ENCODE measurements around the gene TBRG4.
A peak's percentile ranks its signal among the peaks of the same experiment; 100 is the strongest.

Gene TBRG4

DNA sequence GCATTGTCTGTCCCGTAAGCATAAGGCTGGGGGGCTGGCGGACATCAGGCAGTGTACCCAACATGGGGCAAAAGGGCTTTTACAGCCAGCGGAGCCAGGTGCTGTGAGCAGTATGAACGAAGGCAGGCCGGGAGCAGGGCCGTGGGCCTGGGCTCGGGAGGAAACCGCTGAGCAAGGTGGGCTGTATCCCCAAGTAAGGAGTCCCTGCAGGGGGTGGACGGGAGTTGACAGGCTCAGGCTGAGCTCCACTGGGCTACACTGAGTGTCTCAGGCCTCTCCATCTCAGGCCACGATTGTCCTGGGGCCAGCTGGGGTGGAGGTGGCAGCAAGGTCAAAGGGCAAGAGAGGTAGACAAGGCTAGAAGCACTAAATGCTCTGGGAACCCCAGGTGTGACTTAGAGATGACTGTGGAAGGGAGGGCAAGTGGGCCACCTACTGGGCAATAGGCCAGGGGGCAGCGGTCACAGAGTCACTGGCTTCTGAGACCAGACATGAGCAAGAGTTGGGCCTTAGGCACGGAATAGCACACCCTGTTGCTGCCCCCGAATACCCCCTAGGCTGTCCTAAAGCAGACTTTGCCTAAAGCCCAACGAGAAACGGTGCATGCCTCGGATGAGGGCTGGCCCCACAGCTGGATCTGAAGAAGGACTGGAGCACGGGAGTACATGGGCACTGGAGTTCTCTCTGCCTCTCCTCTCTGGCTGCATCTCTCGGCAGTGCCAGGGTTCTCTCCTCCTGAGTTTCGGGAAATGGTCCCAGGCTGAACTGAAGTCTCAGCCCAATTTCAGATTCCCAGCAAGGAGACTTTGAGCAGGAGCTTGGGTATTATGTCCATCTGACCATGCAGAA, 35.3 kb upstream of the TBRG4 start:
- no peak overlapping the region for H3K4me2 ChIP-seq
- H3K27ac ChIP-seq = no peak overlapping the region
- H3K9ac ChIP-seq = no peak overlapping the region
- H3K9me3 ChIP-seq = no peaks in the 10 kb centered on the region
- no peak overlapping the region for H3K4me3 ChIP-seq
- no peaks in the 10 kb centered on the region for H3K36me3 ChIP-seq
- H3K4me1 ChIP-seq = no peaks in the 10 kb centered on the region
- H3K27me3 ChIP-seq = no peaks in the 10 kb centered on the region
- no peak for TF ChIP-seq Cebpa-rat (IDR thresholded peaks at IDR 0.05)
- H4K20me1 ChIP-seq = no peaks in the 10 kb centered on the region

DNA sequence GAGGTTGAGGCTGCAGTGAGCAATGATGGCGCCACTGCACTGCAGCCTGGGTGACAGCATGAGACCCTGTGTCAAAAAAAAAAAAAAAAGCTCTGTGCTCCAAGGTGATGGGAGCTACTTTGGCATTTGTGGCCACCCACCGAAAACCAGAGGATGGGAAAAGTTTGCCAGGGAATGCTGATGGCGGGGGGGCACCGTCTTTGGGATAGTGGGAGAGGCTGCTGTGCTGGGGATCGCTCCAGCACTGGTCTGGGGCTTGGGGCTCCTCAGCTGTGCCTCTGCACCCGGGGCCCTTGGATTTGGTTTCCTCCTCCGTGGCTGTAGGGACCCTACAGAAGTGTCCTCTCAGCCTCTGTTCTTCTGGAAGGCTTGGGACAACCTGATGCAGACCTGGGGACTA, 34.4 kb upstream of the TBRG4 start:
- H3K36me3 ChIP-seq = no peaks in the 10 kb centered on the region
- H3K4me1 ChIP-seq = peaks cover 4% of the 10 kb centered on the region
- no peak overlapping the region for H3K9ac ChIP-seq
- no peak for TF ChIP-seq Cebpa-rat (IDR thresholded peaks at IDR 0.05)
- H3K27ac ChIP-seq = no peak overlapping the region
- H3K9me3 ChIP-seq = no peaks in the 10 kb centered on the region; the same call in 1 of the 2 replicates
- no peak overlapping the region for H3K4me3 ChIP-seq
- no peaks in the 10 kb centered on the region for H4K20me1 ChIP-seq
- H3K27me3 ChIP-seq = no peaks in the 10 kb centered on the region
- H3K4me2 ChIP-seq = no peak overlapping the region

DNA sequence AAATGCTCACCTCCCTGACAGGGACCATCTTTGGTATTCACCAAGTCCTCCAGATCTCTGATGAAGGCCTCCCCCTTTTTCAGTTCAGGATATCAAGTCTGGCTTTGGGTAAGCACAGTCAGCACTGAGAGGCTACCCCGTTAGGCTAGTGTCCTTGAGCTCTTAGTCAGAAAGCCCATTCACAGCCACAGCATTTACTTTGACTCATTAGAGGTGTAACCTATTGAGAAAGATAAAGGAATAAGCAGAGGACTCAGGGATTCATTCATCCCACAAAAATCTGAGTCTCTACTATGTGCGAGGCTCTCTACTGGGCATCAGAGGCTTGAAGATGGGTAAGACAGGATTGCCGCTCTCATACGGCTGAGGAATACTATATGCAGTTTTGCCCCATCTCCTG, 32.1 kb upstream of the TBRG4 start:
- H3K36me3 ChIP-seq = no peaks in the 10 kb centered on the region
- H3K4me2 ChIP-seq = no peak overlapping the region
- peaks cover 27% of the 10 kb centered on the region for H3K4me1 ChIP-seq
- H3K9ac ChIP-seq = no peak overlapping the region
- H3K27me3 ChIP-seq = no peaks in the 10 kb centered on the region
- no peaks in the 10 kb centered on the region for H4K20me1 ChIP-seq
- no peak overlapping the region for H3K27ac ChIP-seq
- no peak overlapping the region for H3K4me3 ChIP-seq
- no peaks in the 10 kb centered on the region; the same call in 1 of the 2 replicates for H3K9me3 ChIP-seq
- no peak for TF ChIP-seq Cebpa-rat (IDR thresholded peaks at IDR 0.05)

DNA sequence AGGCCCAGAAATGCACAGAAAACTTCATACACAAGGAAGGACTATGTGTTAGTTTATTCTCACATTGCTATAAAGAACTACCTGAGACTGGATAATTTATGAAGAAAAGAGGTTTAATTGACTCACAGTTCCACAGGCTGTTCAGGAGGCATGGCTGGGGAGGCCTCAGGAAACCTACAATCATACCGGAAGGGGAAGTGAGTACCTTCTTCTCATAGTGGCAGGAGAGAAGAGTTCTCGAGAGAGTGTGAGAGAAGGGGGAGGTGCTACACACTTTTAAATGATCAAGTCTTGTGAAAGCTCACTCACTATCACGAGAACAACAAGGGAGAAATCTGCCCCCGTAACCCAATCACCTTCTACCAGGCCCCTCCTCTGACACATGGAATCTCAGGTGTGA, 29.3 kb upstream of the TBRG4 start:
- Histone ChIP-seq H3K4me2 (peak overlapping the region; percentile 15), H3K9me3 (no peaks in the 10 kb centered on the region; the same call in 1 of the 2 replicates), H3K36me3 (no peaks in the 10 kb centered on the region), H3K9ac (no peak overlapping the region), H3K4me1 (peaks cover 31% of the 10 kb centered on the region), H3K4me3 (no peak overlapping the region), H3K27ac (no peak overlapping the region), H3K27me3 (no peaks in the 10 kb centered on the region), H4K20me1 (no peaks in the 10 kb centered on the region)
- no peak for TF ChIP-seq Cebpa-rat (IDR thresholded peaks at IDR 0.05)

DNA sequence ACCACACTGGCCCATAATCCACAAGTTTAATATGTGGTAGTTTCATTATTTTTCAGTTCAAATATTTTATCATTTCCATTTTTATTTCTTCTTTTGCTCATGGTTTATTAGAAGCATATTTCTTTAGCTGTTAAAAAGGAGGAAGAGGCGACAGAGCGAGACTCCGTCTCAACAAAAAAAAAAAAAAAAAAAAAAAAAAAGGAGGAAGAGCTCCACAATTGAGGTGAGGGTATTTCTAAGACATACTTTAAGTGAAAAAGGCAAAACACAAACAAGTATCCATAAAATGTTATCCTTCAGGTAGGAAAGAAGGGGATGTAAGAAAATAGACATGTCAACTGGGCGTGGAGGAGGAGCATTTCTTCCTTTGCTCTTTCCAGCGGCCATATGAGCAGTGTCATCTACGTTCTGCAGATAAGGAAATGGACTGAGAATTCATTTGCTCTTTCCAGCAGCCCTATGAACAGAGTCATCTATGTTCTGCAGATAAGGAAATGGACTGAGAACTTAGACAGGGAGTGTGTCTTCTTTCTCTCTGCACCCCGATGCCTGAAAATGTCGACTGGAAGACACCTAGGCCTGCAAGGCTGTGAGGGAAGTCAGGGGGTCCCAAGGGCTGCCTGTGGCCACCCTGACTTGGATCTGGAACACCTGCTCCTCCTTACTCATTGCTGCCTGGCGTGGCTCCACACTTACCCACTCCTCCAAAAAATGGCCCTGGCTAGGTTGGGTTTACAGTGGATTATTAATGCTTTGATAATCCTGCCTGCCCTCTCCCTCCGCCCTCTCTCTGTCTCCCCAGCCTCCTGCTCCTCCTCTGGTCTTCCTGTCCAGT, 27.2 kb upstream of the TBRG4 start:
- Histone ChIP-seq H3K4me3 (no peak overlapping the region), H3K36me3 (no peaks in the 10 kb centered on the region), H3K27ac (no peak overlapping the region), H3K9me3 (no peaks in the 10 kb centered on the region; the same call in 1 of the 2 replicates), H3K4me2 (peak overlapping the region; percentile 33; the same call in 1 of the 2 replicates), H3K9ac (no peak overlapping the region), H4K20me1 (no peaks in the 10 kb centered on the region), H3K4me1 (peaks cover 31% of the 10 kb centered on the region), H3K27me3 (no peaks in the 10 kb centered on the region)
- no peak for TF ChIP-seq Cebpa-rat (IDR thresholded peaks at IDR 0.05)

DNA sequence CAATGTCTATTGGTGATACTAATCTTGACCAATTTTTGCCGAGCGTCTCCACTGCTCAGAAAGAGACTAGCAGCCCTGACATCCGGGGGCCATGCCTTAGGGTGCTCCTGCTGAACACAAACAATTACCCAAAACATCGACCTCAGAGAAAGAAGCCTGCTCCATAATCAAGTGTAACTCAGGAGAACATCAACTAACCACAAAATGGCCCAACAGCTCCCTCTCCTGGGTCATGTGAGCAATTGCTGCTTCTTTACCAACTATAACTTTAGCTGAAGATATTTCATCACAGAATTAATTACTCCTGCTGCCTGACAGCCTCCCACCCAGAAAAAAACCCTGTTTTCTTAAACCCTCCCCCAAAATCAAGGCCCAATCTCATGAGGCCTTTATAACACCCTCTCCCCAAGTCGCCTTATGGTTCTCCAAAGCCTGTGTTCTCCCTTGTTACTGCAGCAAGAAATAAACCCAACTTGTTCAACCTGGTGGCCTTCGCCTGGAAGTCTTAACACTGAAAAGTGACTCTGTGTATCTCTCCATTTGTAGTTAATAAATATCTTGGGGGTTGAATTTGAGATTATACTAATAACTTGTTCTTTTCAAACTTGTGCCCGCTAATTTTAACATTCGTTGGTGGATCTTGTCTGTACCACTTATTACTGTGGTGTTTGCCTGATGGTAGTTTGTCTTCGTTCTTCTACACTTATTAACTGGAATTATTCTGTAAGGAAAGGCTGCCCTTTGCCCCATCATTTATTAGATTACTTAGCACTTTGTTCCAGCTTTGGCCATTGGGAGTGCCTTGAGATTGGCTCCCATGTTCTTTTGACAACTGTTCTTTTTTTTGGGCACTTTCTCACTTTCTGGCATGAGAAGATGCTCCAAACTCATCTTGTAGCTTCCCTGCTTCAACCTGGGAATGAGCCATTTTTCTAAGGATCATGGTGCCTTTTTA, 24.9 kb upstream of the TBRG4 start:
- no peak overlapping the region for H3K4me2 ChIP-seq
- no peak overlapping the region for H3K9ac ChIP-seq
- no peaks in the 10 kb centered on the region for H3K36me3 ChIP-seq
- no peaks in the 10 kb centered on the region; the same call in 1 of the 2 replicates for H3K9me3 ChIP-seq
- H3K27me3 ChIP-seq = no peaks in the 10 kb centered on the region
- no peaks in the 10 kb centered on the region for H4K20me1 ChIP-seq
- H3K4me1 ChIP-seq = peaks cover 31% of the 10 kb centered on the region
- no peak overlapping the region for H3K4me3 ChIP-seq
- TF ChIP-seq Cebpa-rat (IDR thresholded peaks at IDR 0.05) = no peak
- H3K27ac ChIP-seq = no peak overlapping the region

DNA sequence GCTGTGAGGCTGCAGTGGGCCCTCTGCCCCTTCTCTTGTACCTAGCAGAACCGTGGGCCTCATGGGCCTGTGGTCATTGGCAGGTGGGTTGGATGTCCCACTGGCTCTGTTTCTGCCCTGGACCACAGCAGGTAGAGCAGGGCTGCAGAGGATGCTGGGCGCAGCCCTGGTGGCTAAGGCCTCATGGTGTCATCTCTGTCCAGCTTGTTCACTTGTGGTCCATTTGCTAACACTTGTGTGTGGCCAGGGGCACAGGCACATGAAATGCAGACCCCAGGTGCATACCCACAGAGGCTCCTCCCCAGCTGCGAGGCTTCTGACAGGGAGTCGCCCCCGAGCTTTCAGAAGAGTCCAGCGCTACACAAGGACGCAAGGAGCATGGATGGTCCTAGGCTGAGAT, 22.4 kb upstream of the TBRG4 start:
- no peaks in the 10 kb centered on the region for H3K27me3 ChIP-seq
- no peaks in the 10 kb centered on the region for H3K36me3 ChIP-seq
- H3K27ac ChIP-seq = no peak overlapping the region
- peaks cover 7% of the 10 kb centered on the region for H3K4me1 ChIP-seq
- H3K4me3 ChIP-seq = no peak overlapping the region
- no peak overlapping the region for H3K4me2 ChIP-seq
- no peaks in the 10 kb centered on the region for H4K20me1 ChIP-seq
- no peak for TF ChIP-seq Cebpa-rat (IDR thresholded peaks at IDR 0.05)
- no peak overlapping the region for H3K9ac ChIP-seq
- no peaks in the 10 kb centered on the region for H3K9me3 ChIP-seq

DNA sequence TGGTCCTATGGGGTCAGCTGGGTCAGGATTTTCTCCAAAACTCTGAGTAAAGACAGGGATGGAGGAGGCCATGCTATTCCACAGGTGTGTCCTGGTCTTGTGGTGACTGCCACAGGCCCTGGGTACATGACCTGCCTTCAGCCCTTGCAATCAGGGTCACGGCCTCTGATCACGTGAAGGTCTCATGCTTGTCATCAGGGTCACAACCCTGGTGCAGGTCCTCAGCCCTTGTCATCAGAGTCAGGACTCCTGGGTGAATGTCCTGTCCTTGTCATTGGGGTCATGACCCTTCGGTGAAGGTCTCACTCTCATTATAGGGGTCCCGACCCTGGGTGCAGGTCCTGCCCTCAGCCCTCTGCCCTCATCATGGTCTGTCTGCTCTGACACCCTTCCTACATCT, 21.9 kb upstream of the TBRG4 start:
- no peak overlapping the region for H3K9ac ChIP-seq
- H3K4me3 ChIP-seq = no peak overlapping the region
- H3K27ac ChIP-seq = no peak overlapping the region
- no peaks in the 10 kb centered on the region for H3K9me3 ChIP-seq
- peaks cover 2% of the 10 kb centered on the region for H3K4me1 ChIP-seq
- no peak overlapping the region for H3K4me2 ChIP-seq
- H3K36me3 ChIP-seq = no peaks in the 10 kb centered on the region
- no peak for TF ChIP-seq Cebpa-rat (IDR thresholded peaks at IDR 0.05)
- H3K27me3 ChIP-seq = no peaks in the 10 kb centered on the region
- H4K20me1 ChIP-seq = no peaks in the 10 kb centered on the region

DNA sequence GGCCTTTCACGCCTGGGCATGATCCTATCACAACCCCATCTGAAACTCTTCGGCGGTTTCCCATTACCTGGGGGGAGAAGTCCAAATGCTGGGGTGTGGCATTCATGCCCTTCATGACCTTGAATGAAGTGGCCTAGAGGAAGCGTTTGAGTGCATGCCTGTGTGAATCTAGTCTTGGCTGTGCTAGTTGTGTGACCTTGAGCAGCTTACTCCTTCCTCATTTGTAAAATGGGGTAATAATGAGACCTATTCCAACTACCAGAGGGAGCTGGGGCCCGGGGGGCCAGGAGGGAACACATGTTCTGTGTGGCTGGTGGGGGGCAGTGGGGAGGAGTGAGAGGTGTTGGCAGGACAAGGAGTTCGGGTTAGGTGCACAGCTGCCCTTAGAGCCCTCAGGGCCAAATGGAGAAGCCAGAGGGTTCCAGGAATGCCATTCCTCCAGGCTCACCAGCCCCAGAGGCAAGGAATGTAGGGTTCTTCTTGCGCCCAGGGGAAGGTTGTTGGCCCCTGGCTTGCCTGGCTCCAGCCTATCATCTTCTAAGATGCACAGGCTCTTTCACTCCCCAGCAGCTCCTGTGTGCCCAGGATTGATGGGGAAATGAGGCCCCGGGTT, 21.3 kb upstream of the TBRG4 start:
- Histone ChIP-seq H3K27me3 (no peaks in the 10 kb centered on the region), H3K4me2 (no peak overlapping the region)
- TF ChIP-seq Cebpa-rat (IDR thresholded peaks at IDR 0.05) = no peak

More for the DNA sequence above, 21.3 kb upstream of the TBRG4 start:
- H3K9me3 ChIP-seq = no peaks in the 10 kb centered on the region
- H3K4me1 ChIP-seq = no peaks in the 10 kb centered on the region
- H3K27ac ChIP-seq = no peak overlapping the region
- H3K9ac ChIP-seq = no peak overlapping the region
- H3K4me3 ChIP-seq = no peak overlapping the region
- no peaks in the 10 kb centered on the region for H3K36me3 ChIP-seq
- H4K20me1 ChIP-seq = no peaks in the 10 kb centered on the region

Measured in BLaER1 (cell line).